AG04450 (cell line): ENCODE measurements around the gene NAGPA. TPM values are rescaled to one million over a fixed set of nuclear protein-coding genes. Genes with fewer than 3 reads are reported as not detected.

Experiments
- CTCF ChIA-PET: fragments of 300-600, 350-600 bp; formaldehyde crosslinking; extraction: SDS; loops from one replicate; lab custom pipeline; 2022; ENCODE audit warnings: antibody characterized with exemption, inconsistent platforms; lab: Charles Lee
- POLR2A ChIA-PET: fragments of 350-600 bp; formaldehyde crosslinking; extraction: SDS; loops from one replicate; lab custom pipeline; 2021; ENCODE audit warnings: antibody characterized with exemption, inconsistent platforms; lab: Yijun Ruan, JAX
- DNase-seq: peaks from one replicate; pipeline ENCODE4 v3.0.0-alpha.2; 2011; ENCODE audit warnings: low read depth, low spot score
- H3K27ac ChIP-seq: one replicate; pipeline ENCODE4 v1.5.1; 2012; ENCODE audit warnings: low read depth, low read length, control low read depth
- H3K27me3 ChIP-seq: one replicate; pipeline ENCODE4 v1.6.0; 2012; ENCODE audit warnings: low read length; ENCODE audit not compliant: control insufficient read depth, insufficient read depth
- H3K4me3 ChIP-seq: 2 replicates; pipeline ENCODE4 v1.5.1; 2011; ENCODE audit warnings: mild to moderate bottlenecking, low read depth, low read length, control low read depth
- H3K9me3 ChIP-seq: 2 replicates; pipeline ENCODE4 v1.5.1; 2012; ENCODE audit warnings: low read length; ENCODE audit not compliant: control insufficient read depth, insufficient read depth
- CTCF ChIP-seq: IDR thresholded peaks from 2 replicates; pipeline ENCODE4 v1.5.1; 2011; ENCODE audit warnings: low read depth, low read length, control low read depth, inconsistent platforms
- polyA plus RNA-seq: library from polyadenylated mRNA; depleted of rRNA; stranded (reverse); fragments of >200 nt; gene quantifications from 2 replicates; pipeline ENCODE4 v1.2.3, GENCODE V29; 2011

NAGPA gene
- polyA plus RNA-seq, 1 experiment, result 7.9 TPM

GRCh38 chr16:5020551-5020950 lies 13.2 kb downstream of the NAGPA start:
- TF ChIP-seq CTCF, result no peak
- Histone ChIP-seq H3K27ac (no peak overlapping the region), H3K4me3 (no peak overlapping the region), H3K9me3 (no peaks in the 10 kb centered on the region; the same call in 1 of the 2 replicates), H3K27me3 (peaks cover 15% of the 10 kb centered on the region)
- CTCF ChIA-PET, result no interaction called here
- no peak for DNase-seq
- POLR2A ChIA-PET, result interaction anchor here (1.0 kb wide), 1 partner anchor 13 kb away, joined by 3 read pairs; the partner anchor contains the start of gene NAGPA

DNA sequence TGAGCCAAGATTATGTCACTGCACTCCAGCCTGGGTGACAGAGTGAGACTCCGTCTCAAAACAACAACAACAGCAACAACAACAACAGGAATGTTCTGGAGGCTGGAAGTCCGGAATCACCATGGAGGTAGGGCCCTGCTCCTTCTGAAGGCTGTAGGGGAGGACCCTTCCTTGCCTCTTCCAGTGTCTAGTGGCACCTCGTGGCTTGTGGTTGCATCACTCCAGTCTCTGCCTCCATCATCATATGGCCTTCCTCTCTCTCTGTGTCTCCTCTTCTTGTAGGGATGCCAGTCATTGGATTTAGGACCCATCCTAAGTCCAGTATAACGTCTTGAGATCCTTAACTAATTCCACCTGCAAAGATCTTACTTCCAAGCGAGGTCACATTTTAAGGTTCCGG lies 14.0 kb downstream of the NAGPA start:
- ChIA-PET CTCF (no interaction called here), POLR2A (no interaction called here)
- Histone ChIP-seq H3K27me3 (peaks cover 15% of the 10 kb centered on the region), H3K9me3 (no peaks in the 10 kb centered on the region; the same call in 1 of the 2 replicates), H3K4me3 (no peak overlapping the region), H3K27ac (no peak overlapping the region)
- no peak for DNase-seq
- no peak for TF ChIP-seq CTCF

DNA sequence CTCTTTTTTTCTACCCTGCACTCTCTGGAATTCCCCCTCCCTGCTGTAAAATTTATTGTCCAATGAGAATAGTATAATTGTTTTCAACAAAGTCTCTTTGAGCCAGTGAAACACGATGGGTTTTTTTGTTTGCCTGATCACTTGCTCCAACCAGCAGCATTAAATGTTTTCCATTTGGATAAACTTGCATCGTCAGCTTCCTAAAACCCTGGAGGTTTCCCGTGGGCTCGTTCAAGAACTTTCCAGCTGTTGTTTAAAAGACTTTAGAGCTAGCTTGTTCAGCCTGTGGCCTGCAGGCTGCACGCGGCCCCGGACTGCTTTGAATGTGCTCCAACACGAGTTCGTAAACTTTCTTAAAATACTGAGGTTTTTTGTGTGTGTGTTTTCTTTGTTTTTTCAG lies 14.9 kb downstream of the NAGPA start:
- DNase-seq, result no peak
- POLR2A ChIA-PET, result no interaction called here
- CTCF ChIA-PET, result no interaction called here
- H3K9me3 ChIP-seq, result no peaks in the 10 kb centered on the region; the same call in 1 of the 2 replicates
- H3K4me3 ChIP-seq, result no peak overlapping the region
- H3K27me3 ChIP-seq, result peaks cover 15% of the 10 kb centered on the region
- H3K27ac ChIP-seq, result no peak overlapping the region
- no peak for TF ChIP-seq CTCF

- DNase-seq, result no peak
- peaks cover 15% of the 10 kb centered on the region for H3K27me3 ChIP-seq
- CTCF ChIA-PET, result no interaction called here
- POLR2A ChIA-PET, result no interaction called here
- H3K9me3 ChIP-seq, result no peaks in the 10 kb centered on the region; the same call in 1 of the 2 replicates
- no peak for TF ChIP-seq CTCF
- H3K27ac ChIP-seq, result no peak overlapping the region
- H3K4me3 ChIP-seq, result no peak overlapping the region
These were observed 16.1 kb downstream of the NAGPA start for GRCh38 chr16:5017678-5017969.

DNA sequence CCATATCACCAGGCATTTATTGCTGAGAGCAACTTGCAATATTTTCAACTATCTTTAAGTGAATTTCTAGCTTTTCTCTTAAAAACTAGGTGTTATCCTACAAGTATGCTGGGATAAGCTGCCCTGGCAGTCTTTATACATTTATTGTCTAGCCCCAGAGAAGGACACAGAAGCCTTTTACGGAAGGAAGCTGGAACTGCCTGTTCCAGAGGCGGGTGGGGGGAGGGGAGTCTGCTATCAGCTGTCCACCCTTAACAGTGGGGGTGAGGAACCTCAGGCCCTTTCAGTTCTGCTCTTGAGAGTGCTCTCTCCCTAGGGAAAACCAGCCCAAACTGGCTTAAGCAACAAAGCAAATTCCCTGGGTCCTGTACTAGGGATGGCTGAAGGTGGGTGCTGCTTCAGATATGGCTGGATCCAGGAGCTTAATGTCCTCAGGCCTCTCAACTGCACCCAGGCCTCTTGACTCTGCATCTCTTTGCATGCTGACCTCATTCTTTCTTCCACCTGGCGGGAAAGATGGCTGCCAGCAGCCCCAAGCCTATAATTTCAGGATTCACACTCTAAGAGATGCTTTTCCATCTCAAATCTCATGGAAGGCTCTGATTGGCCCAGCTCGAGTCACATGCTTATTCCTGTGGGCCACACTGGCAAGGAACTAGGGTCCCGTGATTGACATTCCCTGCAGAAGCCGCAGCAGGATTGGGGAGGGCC lies 16.6 kb downstream of the NAGPA start:
- no peak overlapping the region for H3K27ac ChIP-seq
- H3K4me3 ChIP-seq, result no peak overlapping the region
- ChIA-PET POLR2A (interaction anchor here (0.7 kb wide), 1 partner anchor 9 kb away, joined by 4 read pairs; no protein-coding TSS in a partner anchor), CTCF (no interaction called here)
- DNase-seq, result no peak
- TF ChIP-seq CTCF, result no peak
- H3K9me3 ChIP-seq, result no peaks in the 10 kb centered on the region; the same call in 1 of the 2 replicates
- peaks cover 15% of the 10 kb centered on the region for H3K27me3 ChIP-seq
